ENCODE results near the gene LCE6A.
A peak's percentile ranks its signal among the peaks of the same experiment; 100 is the strongest.

Gene LCE6A

GRCh38 chr1:152842556-152842955 is at the start of gene LCE6A:
LCE6A (plus strand) TSS chr1:152842856; CDS start chr1:152843521, 665 bp downstream.
- DNase-seq (ENCODE audit: low read depth): no peak

- DNase-seq (ENCODE audit: low read depth): no peak
These were observed 47.0 kb upstream of the LCE6A start for GRCh38 chr1:152795686-152796085.

- DNase-seq (ENCODE audit: low read depth): no peak
These were observed 46.2 kb upstream of the LCE6A start, which contains the start of gene LCE1D for GRCh38 chr1:152796421-152796820. LCE1D (plus strand) TSS chr1:152796721; CDS start chr1:152797795, 1,074 bp downstream.

GRCh38 chr1:152801333-152801732 is 41.3 kb upstream of the LCE6A start:
- DNase-seq (ENCODE audit: low read depth): no peak

DNA sequence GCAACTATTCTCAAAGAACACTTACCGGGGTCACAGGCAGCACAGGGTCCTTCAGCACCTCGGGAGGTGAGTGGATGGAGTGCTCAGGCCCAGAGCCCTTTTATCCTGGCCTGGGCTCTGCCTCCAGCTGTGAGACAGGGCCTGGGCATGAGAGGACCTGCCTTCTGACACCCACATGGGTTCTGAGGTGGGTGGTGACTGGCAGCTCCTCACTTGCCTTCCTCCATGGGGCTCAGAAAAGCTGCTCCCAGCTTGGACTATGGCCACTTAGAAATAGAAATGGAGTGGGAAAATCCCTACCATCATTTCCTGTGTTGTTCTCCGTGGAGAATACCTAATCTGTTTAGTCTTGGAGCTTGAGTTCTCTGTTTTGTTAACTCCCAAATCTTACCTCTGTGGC is 36.1 kb upstream of the LCE6A start, which contains the start of gene LCE1C:
LCE1C (minus strand) TSS at position 76 of the 400 bp plus-strand sequence. CDS start 1,173 bp downstream, outside the sequence.
- no peak for DNase-seq (ENCODE audit: low read depth)

DNA sequence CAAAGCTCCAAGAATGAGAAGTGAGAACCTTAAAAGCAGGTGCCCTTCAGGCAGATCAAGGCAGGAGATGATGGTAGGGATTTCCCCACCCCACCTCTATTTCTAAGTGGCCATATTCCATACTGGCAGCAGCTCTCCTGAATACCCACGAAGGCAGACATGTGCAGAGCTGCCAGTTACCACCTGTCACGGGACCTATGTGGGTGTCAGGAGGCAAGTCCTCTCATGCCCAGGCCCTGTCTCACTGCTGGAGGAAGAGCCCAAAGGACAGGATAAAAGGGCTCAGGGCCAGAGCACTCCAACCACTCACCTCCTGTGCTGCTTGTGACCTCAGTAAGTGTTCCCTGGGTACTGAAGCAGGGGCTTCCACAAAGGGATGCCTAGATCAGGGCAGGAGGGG is 31.6 kb upstream of the LCE6A start:
- DNase-seq (ENCODE audit: low read depth): no peak

GRCh38 chr1:152811671-152812070 is 31.0 kb upstream of the LCE6A start, which contains the start of gene LCE1B:
LCE1B (plus strand) TSS chr1:152811971; CDS start chr1:152812447, 476 bp downstream.
- no peak for DNase-seq (ENCODE audit: low read depth)

GRCh38 chr1:152817309-152817708 is 25.3 kb upstream of the LCE6A start:
- no peak for DNase-seq (ENCODE audit: low read depth)

GRCh38 chr1:152823294-152823693 is 19.4 kb upstream of the LCE6A start:
- no peak for DNase-seq (ENCODE audit: low read depth)

- DNase-seq (ENCODE audit: low read depth): no peak
These were observed 17.7 kb upstream of the LCE6A start for GRCh38 chr1:152824964-152825363.

GRCh38 chr1:152827173-152827572 is 15.5 kb upstream of the LCE6A start, which contains the start of gene LCE1A:
LCE1A (plus strand) TSS chr1:152827473; CDS start chr1:152827473, 0 bp downstream.
- DNase-seq (ENCODE audit: low read depth): no peak

GRCh38 chr1:152836870-152837269 is 5.8 kb upstream of the LCE6A start:
- no peak for DNase-seq (ENCODE audit: low read depth)

GRCh38 chr1:152855661-152856060 is 13.0 kb downstream of the LCE6A start:
- DNase-seq (ENCODE audit: low read depth): no peak

DNA sequence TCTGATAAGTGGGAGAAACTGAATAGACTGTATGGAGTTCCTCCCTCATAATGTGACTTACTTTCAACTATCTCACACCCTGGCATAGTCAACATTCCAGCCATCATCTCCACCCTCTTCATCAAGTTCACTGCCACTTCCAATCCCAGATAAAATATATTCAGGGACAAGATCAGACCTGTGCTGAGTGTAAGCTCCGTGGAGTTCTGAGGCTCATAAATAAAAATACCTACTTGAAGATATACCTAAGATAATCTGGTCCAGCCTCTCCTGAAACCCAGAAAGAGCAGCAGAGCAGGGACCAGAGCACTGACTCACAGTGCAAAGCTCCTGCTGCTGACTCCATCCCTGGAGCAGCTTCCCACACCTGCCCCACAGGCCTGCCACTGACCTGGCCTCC is 15.4 kb downstream of the LCE6A start:
- no peak for DNase-seq (ENCODE audit: low read depth)

GRCh38 chr1:152859696-152860095 is 17.0 kb downstream of the LCE6A start, which contains the start of gene LCE7A:
LCE7A (plus strand) TSS chr1:152859996; CDS start chr1:152860698, 702 bp downstream.
- DNase-seq (ENCODE audit: low read depth): no peak

DNA sequence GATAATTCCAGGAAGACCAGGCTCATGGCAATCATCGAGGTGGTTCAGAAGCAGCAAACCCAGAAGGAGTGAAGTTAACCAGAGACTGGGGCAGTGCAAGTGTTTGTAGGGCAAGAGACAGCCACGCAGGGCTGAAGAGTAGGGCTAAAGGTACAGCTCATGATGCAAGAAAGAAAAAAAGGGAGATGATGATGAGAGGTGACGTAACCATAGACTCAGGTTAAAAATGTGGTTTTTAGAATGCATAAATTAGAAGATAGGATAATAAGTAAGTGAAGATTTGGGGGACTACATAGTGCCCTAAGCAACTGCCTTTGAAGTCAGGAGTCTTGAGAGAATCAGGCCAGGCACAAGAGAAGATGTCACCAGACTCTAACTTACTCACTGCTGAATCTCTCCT is 17.5 kb downstream of the LCE6A start:
- DNase-seq (ENCODE audit: low read depth): no peak

- no peak for DNase-seq (ENCODE audit: low read depth)
These were observed 18.7 kb downstream of the LCE6A start for GRCh38 chr1:152861374-152861773.

DNA sequence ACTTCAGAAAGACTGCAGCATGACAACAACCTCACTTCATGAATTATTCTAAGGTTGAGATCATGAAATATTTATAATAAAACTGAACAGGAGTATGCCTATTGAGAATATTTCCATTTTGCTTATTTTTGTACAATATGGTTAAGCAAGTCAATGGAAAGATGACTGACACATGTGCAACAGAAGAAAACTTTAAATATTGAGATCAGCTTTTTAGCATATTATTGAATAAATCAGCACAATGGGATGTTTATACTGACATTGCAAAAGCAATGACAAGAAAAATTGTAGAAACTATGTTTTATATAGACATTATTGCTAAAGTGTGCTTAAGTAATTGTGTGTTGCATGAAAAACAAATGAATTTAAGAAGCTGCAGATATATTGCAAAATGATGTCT is 21.8 kb downstream of the LCE6A start:
- DNase-seq (ENCODE audit: low read depth): no peak

DNA sequence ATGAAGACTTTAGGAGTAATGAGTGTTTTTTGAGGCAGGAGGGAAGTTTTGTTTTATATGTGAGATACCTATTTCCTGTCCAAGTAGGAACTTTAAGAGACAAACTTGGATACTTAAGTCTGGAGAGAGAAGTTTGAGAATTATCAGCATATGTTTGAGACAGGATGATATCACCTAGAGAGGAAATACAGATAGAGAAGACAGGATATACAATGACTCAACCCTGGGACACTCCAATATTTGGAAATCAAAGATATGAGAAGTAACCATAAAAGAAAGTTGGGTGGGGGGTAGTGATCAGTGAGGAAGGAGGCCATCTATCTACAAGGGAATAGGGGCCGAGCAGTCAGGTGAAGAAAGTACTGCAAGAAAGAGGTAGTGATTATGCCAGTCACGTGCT is 23.7 kb downstream of the LCE6A start:
- no peak for DNase-seq (ENCODE audit: low read depth)

- peak; percentile 6 for DNase-seq (ENCODE audit: low read depth)
These were observed 27.3 kb downstream of the LCE6A start for GRCh38 chr1:152869808-152870419.

GRCh38 chr1:152870831-152871730 is 28.4 kb downstream of the LCE6A start:
- no peak for DNase-seq (ENCODE audit: low read depth)

DNA sequence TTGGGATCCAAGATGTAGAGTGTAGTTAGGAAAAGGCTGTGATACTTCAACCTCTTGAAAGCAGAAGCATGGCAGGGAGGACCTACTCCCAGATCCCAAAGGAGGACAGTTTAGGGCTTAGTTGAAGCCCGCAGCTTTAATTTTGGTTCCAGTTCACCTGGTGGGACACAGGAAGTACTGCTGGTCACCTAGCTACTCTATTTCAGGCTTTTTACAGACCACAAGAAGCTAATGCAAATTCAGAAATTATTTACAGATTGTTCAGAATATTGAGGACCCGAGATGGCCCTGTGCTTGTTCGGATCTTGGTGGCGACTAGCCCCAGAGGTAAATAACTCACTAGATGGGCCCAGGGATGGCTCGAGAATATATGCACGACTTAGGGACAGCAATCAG is 29.1 kb downstream of the LCE6A start:
- no peak for DNase-seq (ENCODE audit: low read depth)

GRCh38 chr1:152873495-152873894 is 30.8 kb downstream of the LCE6A start:
- DNase-seq (ENCODE audit: low read depth): no peak
